ENCODE results near the gene SUPT7L. TPM values are rescaled to one million over a fixed set of nuclear protein-coding genes. Genes with fewer than 3 reads are reported as not detected.

Gene SUPT7L, protein sequence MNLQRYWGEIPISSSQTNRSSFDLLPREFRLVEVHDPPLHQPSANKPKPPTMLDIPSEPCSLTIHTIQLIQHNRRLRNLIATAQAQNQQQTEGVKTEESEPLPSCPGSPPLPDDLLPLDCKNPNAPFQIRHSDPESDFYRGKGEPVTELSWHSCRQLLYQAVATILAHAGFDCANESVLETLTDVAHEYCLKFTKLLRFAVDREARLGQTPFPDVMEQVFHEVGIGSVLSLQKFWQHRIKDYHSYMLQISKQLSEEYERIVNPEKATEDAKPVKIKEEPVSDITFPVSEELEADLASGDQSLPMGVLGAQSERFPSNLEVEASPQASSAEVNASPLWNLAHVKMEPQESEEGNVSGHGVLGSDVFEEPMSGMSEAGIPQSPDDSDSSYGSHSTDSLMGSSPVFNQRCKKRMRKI
- 13.7 and 16.1 TPM in 2 replicates for total RNA-seq

DNA sequence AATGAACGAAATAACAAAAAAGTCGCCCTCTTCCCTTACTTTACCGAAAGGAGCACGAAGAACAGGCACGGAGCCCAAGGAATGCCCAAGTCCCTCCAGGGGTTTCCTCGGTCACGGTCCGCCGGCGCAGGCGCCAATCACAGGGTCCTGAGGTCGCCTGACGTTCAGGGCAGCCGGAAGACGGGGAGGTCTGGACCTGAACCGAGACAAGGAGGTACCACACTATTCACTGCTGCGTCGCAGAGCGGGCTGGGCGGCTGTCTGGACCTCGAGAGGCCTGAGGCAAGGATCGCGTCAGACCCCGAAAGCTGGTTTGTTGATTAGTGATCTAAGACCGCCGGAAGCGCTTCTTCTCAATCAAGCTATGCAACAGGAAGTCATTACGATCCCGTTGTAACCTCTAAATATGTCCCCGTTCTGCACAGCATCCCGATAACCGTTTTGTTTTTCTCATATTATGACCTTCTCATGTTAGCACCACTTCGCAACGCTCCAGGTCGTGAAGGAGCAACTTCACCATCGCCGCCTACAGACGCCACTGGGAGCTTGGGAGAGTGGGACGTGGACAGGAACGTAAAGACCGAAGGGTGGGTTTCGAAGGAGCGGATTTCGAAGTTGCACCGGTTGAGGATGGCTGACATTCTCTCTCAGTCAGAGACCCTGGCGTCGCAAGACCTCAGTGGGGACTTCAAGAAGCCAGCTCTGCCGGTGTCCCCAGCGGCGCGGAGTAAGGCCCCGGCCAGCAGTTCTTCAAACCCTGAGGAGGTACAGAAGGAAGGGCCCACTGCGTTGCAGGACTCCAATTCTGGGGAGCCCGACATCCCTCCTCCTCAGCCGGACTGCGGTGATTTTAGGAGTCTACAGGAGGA, at the start of gene SUPT7L, which contains the start of gene SLC4A1AP:
TSS of gene SUPT7L (minus strand) at position 330 of the 869 bp plus-strand sequence. CDS start 1,422 bp downstream, outside the sequence.
TSS of gene SLC4A1AP (plus strand) at position 605 of the 869 bp plus-strand sequence. CDS start at position 631, 26 bp downstream.

DNA sequence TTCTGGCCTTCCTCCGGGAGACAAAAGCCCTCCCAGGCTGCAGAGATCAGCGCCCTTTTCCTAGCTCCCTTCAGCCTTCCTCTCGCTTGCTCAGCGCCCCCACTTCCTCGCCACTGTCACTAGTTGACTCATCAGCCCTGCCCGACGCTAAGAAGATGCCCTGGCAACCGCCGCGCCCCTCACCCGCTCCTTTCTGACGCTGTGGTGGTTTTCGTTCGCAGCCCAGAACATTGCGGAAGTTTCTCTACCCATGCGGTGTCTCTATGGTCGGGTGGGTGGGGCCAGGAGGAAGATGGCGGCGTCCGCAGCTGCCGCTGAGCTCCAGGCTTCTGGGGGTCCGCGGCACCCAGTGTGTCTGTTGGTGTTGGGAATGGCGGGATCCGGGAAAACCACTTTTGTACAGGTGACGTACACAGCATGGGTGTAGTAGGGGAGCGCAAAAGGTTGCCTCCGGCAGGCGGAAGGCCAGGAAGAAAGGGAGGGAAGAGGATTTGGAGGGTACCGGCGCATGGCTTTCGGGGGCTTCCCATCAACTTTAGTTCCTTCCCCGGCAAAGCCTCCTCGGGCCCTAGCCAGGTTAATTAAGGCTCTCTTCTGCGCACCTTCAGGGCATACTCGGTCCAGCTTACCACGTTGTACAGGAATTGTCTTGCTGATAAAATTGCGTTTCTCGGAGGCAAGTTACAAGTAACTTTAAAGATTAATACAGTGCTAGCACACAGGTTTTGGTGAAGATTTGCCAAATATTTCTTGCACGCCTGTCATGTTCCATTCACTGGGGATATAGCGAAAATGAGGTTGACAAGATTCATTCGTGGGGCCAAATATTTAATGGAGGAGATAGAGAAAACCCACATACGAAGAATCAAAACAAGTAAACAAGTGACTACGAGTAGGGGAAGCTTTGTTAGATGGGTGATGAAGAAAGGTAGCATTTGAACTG, 34.4 kb downstream of the SUPT7L start, which contains the start of the genes CCDC121 and GPN1:
TSS of gene CCDC121 (minus strand) at position 246 of the 943 bp plus-strand sequence. CDS start 1,213 bp downstream, outside the sequence.
TSS of gene GPN1 (plus strand) at position 284 of the 943 bp plus-strand sequence. CDS start at position 293, 9 bp downstream.

Other genes with a start within 250 kb of the SUPT7L start
- 64.1 and 83.3 TPM in 2 replicates for gene NRBP1, start 235.0 kb downstream of the SUPT7L start, total RNA-seq
- 44.1 and 86.7 TPM in 2 replicates for gene KRTCAP3, start 221.2 kb downstream of the SUPT7L start, total RNA-seq
- 8.2 and 9.2 TPM in 2 replicates for gene IFT172, start 173.9 kb downstream of the SUPT7L start, total RNA-seq
- 9.7 and 12.5 TPM in 2 replicates for gene FNDC4, start 168.4 kb downstream of the SUPT7L start, total RNA-seq
- not detected in 2 replicates for gene GCKR, start 166.8 kb downstream of the SUPT7L start, total RNA-seq
- 14.7 and 22.4 TPM in 2 replicates for gene ZNF512, start 80.6 kb downstream of the SUPT7L start, total RNA-seq
- gene CCDC121, start 34.6 kb downstream of the SUPT7L start, total RNA-seq = 0.21 and 0.74 TPM in 2 replicates
- 27.7 and 33.7 TPM in 2 replicates for gene GPN1, start 34.6 kb downstream of the SUPT7L start, total RNA-seq
- 16.3 and 20.4 TPM in 2 replicates for gene SLC4A1AP, start 275 bp upstream of the SUPT7L start, total RNA-seq
- 97.8 and 137 TPM in 2 replicates for gene MRPL33, start 108.1 kb upstream of the SUPT7L start, total RNA-seq
- gene RBKS, start 226.8 kb upstream of the SUPT7L start, total RNA-seq = 0.78 and 0.98 TPM in 2 replicates
- gene BABAM2, start 227.1 kb upstream of the SUPT7L start, total RNA-seq = 23.7 and 27.5 TPM in 2 replicates

Data from airway epithelial cell (primary cell).